GM21515 (cell line): Measurements from ENCODE around the gene WNT5A.
"Not testable (repeated sequence)": the region's sequence is repeated elsewhere in the genome, so short reads cannot be mapped to it uniquely, and the experiment has no call there.

Experiments used
- ATAC-seq: cut with Tn5 transposase; IDR thresholded peaks from one replicate; pipeline ENCODE4 v1.9.1; 2021; ENCODE audit not compliant: unreplicated experiment

The WNT5A gene

GRCh38 chr3:55507808-55508207, 20.7 kb upstream of the WNT5A start:
- ATAC-seq, result no peak

- no peak for ATAC-seq
Observed at GRCh38 chr3:55505776-55506175, 18.7 kb upstream of the WNT5A start.

- not testable (repeated sequence) for ATAC-seq
Observed at GRCh38 chr3:55505102-55505501, 18.0 kb upstream of the WNT5A start.

GRCh38 chr3:55501905-55502304, 14.8 kb upstream of the WNT5A start:
- ATAC-seq, result no peak

- no peak for ATAC-seq
Observed at GRCh38 chr3:55500555-55501330, 13.6 kb upstream of the WNT5A start.

GRCh38 chr3:55498520-55498919, 11.4 kb upstream of the WNT5A start:
- no peak for ATAC-seq

GRCh38 chr3:55497250-55497649, 10.1 kb upstream of the WNT5A start:
- no peak for ATAC-seq

- no peak for ATAC-seq
Observed at GRCh38 chr3:55494976-55495375, 7.9 kb upstream of the WNT5A start.

GRCh38 chr3:55492976-55493375, 5.9 kb upstream of the WNT5A start:
- ATAC-seq, result no peak

GRCh38 chr3:55491296-55491816, 4.2 kb upstream of the WNT5A start:
- no peak for ATAC-seq

- ATAC-seq, result no peak
Observed at GRCh38 chr3:55490276-55490913, 3.3 kb upstream of the WNT5A start.

- no peak for ATAC-seq
Observed at GRCh38 chr3:55489798-55490132, 2.7 kb upstream of the WNT5A start.

GRCh38 chr3:55488398-55489055, 1.4 kb upstream of the WNT5A start:
- ATAC-seq, result peak; percentile 39

- ATAC-seq, result no peak
Observed at GRCh38 chr3:55487381-55488241, 505 bp upstream of the WNT5A start.

GRCh38 chr3:55486101-55486856, 827 bp downstream of the WNT5A start:
- no peak for ATAC-seq

GRCh38 chr3:55484801-55485791, 2.0 kb downstream of the WNT5A start:
- peak; percentile 68 for ATAC-seq

- no peak for ATAC-seq
Observed at GRCh38 chr3:55484191-55484689, 2.9 kb downstream of the WNT5A start.

GRCh38 chr3:55483196-55484095, 3.7 kb downstream of the WNT5A start:
- no peak for ATAC-seq
